HG03565 (cell line): ENCODE data around the gene TMEM167B.
A peak's percentile ranks its signal among the peaks of the same experiment; 100 is the strongest.
"Not testable (repeated sequence)": the region's sequence is repeated elsewhere in the genome, so short reads cannot be mapped to it uniquely, and the experiment has no call there.

Experiments
- ATAC-seq: cut with Tn5 transposase; IDR thresholded peaks from one replicate; pipeline ENCODE4 v1.9.1; 2021; ENCODE audit warnings: mild to moderate bottlenecking, moderate library complexity; ENCODE audit not compliant: unreplicated experiment

TMEM167B gene

DNA sequence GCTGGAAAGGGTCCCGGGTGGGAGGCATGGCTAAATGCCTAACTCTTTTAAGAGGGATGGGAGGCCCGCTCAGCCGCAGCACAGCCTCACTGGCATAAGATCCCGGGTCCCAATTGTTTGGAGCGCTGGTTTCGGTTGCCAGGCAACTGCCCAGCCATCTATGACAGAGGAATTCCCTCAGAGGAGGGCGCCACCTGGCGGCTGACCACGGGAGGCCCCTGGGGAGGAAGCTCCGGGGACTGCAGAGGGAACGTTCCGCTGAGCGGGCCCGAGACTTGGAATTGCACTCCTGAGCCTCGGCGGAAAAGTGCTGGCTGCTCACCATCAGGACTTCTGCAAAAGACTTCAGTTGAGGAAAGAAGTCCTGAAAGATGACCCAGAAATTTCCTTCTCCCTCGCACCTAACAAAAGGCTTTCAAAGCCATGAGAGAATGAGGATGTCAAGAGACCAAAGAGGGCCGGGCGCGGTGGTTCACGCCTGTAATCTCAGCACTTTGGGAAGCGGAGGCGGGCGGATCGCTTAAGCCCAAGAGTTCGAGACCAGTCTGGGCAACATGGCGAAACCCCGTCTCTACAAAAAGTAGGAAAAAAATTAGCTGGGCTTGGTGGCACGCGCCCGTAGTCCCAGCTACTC lies 22.2 kb downstream of the TMEM167B start:
- peak; percentile 64 for ATAC-seq

DNA sequence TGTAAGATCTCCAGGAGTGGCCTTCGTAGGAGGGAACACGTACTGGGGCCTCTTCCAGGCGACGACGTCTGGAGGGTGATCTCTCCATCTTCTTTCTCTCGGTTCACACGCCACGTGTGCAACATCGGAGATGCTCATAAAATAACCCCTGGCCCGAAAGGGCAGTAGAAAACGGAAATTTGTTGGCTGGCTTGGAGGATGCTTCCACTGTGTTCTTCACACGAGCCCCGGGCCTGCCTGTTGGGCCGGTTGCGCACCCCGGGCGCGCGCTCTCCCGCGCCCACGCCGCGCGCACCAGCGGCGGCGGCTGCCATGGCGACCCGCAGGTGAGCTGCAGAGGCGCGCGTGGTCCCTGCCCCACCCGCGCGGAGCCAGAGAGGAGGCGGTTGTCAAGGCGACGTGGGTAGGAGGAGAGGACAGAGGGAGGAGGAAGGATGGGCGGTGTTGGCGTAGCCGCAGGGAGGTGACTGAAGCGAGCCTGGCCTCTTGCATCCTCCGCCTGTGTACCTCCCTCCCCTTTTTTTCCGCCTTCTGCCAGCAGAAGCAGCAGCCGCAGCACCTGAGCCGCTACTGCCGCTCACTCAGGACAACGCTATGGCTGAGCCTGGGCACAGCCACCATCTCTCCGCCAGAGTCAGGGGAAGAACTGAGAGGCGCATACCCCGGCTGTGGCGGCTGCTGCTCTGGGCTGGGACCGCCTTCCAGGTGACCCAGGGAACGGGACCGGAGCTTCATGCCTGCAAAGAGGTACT lies 23.2 kb downstream of the TMEM167B start, which contains the start of gene ELAPOR1:
ELAPOR1 (plus strand) TSS at position 526 of the 752 bp plus-strand sequence; CDS start at position 595, 69 bp downstream.
- ATAC-seq, result peak; percentile 38

DNA sequence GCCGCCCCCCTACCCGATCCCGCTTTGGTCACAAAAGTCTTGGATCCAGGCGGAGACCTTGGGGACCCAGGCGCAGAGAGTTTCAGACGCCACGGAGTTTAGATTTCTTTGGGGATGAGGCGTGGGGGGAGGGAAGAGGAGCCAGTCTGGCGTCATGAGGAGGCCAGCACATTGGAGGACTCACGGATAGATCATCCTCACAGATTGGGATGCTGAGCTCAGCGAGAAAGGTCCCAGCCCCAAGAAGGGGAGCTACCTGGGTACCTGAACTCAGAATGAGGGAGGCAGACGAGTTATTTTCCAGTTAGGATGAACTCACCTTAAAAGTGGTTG lies 23.7 kb downstream of the TMEM167B start:
- ATAC-seq, result no peak

DNA sequence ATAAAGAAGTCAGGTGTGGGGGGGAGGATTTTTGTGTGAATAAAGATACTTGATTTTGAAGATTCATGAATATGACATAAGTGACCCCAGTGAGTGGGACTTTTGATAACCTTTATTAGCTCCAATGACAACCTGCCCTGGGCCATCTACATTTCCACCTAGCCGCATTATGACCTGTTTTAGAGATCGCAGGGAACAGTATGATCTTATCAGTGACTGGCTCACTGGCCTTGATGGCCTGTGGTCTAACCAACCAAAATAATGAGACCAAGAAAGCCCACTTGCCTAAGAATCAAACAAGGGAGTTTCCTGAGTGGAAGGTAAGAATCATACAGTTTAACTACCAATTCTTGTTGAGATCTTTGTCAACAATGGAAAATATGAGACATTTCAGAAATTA lies 25.1 kb downstream of the TMEM167B start:
- no peak for ATAC-seq

DNA sequence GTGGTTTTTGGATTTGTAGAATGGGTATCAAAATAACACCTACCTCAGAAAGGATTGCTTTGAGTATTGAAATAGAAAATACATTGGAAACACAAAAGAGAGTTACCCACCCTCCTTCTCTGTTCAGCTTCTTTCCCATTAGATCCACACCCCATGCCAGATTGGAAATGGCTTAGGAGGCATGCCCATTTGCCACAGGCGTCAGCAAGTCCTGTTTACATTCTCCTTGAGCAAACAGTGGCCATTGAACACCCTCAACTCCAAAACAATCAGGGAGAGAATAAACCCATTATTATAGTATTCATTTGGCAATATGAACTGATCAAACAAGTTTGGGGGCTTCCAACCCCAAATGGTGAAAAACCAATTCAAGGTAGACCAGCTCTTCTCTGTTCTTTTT lies 25.7 kb downstream of the TMEM167B start:
- ATAC-seq, result no peak

DNA sequence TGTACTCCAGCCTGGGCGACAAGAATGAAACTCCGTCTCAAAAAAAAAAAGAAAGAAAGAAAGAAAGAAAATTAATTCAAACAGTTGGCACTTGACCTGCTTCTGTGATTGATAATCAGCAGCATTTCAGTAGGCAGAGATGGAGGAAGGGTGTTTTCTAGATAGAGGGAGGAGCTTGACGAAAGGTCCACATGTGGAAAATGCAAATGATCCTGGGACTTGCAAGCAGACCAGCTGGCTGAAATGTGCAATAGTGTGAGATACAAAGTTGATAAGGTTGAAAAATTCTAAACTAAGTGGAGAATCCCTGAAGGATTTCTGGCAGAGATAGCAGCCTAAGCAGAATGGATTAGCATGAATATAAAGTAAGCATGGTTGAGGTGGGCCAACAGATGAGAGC lies 27.5 kb downstream of the TMEM167B start:
- no peak for ATAC-seq

DNA sequence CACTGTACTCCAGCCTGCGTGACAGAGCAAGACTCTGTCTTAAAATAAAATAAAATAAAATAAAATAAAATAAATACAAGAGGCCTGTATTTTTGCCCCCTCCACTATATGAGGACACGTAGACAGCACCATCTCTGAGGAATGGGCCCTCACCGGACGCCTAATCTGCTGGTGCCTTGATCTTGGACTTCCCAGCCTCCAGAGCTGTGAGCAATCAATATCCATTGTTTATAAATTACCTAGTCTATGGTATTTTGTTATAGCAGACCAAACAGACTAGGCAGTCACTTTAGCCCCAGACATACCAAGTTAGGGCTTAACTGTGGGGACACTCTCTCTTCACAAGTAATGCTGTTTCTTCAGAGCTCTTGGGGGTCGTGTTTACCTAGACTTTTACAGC lies 29.8 kb downstream of the TMEM167B start:
- ATAC-seq, result no peak

DNA sequence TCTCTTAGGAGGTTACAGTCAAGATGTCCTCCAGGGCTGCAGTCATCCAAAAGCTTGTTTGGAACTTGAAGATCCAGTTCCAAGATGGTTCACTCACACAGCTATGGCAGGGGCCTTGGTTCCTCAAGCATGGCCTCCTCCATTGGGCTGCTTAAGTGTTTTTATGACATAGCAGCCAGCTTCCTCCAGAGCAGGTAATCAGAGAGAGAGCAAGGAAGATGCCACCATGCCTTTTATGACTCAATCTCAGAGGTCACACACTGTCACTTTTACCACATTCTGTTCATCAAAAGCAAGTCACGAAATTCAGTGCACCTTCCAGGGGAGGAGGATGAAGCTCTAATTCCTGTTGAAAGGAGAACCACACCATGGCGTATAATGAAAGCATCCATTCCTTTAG lies 40.5 kb downstream of the TMEM167B start:
- ATAC-seq, result no peak

DNA sequence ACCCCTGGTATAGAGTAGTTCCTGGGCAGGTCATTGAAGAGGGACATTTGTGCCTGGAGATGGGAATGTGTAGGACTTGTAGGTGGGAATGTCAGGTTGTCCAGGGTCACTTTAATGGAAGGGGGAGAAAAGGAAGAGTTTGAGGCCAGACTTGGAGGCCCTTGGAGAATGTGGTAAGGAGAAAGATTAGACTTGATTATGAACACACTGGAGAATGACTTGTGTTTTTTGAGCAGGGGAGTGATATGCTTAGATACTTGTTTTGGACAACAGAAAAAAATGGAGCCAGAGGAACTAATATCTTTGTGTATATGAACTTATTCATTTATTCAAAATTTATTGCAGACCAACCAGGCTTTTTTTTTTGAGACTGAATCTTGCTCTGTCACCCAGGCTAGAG lies 41.2 kb downstream of the TMEM167B start:
- ATAC-seq, result no peak

DNA sequence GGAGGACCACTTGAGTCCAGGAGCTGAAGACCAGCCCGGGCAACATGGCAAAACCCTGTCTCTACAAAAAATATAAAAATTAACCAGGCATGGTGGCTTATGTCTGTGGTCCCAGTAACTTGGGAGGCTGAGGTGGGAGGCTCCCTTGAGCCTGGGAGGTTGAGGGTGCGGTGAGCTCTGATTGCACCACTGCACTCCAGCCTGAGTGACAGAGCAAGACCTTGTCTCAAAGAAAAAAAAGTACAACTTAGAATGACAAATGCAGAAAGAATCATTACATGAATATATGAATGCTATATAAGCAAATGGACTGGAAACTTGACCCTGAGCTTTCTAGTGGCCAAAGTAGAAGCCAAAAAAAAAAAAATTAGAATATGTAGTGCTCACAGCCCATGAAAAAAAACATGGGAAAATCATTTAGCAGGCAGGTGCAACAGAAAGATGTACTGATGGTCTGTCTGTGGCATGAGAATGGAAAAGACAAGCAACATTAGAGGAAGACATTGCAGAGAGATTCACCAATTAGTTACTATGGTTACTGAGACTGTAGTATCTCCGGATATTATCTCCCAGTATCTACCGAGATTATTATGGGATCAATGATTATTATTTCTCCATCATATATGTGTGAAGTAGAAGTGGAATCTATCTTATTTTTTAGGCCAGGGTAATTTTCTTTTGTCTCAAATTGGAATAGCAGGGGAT lies 42.6 kb downstream of the TMEM167B start:
- no peak for ATAC-seq

DNA sequence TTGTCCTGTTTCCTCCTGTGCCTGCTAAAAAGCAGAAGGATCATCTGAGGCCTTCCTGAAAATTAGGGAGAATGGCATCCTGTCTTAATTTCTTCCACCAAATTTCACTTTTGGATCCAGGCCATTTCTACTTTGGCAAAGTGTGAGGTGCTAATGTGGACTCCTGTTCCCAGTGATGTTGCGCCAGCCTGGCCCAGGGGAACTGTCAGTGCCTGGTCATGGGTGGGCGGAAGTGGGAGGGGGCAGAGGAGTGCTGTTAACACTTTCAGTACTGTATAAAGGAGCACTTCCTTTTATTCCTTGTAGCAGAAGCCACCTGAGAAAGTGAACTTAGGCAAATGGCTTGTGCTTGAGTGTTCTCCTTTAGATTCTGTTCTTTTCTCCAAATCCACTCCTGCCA lies 43.3 kb downstream of the TMEM167B start:
- no peak for ATAC-seq

DNA sequence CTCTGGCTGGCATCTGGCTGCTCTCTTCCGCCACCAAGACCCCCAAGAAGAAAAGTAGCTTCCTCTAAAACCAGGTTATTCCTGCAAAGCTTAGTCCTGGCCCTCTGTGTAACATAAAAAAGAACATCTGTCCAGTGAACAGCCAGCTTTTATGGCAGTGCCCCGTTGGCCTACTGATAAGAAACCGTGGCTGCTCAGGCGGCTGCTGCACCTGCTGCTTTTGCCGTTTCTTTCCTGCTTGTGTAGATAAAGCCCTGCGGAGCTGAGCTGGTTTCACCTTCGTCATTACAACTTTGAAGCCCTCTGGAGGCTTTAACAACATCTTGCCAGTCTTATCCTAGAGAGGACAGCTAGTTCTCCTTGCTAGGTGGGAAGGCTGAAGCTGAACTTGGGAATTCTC lies 43.9 kb downstream of the TMEM167B start:
- ATAC-seq, result no peak

DNA sequence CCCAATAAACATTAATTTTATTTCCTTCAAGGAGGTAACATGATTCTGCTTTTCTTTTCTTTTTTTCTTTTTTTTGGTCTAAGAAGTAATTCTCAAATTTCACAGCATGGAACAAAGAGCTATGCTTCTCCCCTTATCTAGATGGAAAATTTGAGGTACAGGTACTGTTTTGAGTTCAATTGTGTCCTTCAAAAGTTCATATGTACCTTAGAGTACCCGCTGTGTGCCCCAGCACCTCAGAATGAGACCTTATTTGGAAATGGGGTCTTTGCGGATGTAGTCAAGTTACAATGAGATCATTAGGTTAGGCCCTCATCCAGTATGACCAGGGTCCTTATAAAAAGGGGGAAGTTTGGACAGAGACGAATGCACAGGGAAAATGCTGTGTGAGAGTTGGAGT lies 45.4 kb downstream of the TMEM167B start:
- ATAC-seq, result no peak

DNA sequence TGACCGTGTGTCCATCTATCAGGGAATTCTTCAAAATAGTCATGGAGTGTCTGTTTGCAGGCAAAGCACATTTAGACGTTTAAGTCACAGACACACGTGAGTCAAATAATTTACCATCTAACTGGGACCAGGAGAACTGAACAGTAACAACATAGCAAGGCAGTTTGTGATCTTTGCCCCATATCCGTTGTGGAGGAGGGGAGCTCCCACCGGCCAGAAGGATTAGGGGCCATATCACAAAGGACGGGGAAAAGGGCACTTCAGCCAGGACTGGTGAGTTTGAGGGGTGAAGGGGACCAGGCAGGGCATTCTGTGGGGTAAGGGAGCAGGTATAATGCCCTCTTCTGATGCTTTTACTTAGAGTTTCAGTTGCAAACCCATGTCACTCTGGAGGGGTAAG lies 46.2 kb downstream of the TMEM167B start:
- no peak for ATAC-seq

DNA sequence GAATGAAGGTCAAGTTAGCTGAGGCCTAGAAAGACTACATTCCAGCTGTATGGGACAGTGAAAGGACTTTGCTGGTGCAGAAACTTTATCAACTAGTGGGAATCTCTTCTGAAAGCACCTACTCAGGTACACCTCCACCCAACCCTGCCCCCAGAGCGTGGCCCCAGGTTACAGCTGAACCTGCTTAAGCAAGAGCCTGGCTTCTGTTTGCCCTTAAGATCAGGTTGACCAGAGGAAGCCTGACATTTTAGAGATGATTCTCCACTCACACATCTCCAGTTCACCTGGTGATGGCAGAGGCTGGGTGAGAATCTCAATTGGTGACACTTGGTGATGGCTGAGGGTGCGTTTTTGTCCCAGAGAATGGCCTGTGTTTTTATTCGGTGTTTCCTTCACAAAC lies 47.4 kb downstream of the TMEM167B start:
- ATAC-seq, result no peak

DNA sequence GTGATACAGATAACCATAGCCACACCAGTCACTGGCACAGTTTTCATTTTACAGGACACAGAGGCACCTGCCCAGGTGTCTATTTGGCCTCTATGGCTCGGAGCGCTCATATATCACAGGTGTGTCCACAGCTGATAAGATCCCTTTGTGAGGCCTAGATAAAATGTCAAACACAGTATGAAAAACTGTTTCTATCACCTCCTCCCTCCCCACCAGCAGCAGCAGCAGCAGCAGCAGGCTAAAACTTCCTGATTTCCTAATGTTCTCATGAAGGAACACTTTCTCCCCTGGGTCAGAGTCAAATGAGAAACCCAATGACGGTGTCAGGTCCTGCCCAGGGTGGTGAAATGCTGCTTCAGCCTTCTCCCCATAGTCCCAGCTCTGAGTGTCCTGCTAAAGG lies 47.8 kb downstream of the TMEM167B start:
- no peak for ATAC-seq

DNA sequence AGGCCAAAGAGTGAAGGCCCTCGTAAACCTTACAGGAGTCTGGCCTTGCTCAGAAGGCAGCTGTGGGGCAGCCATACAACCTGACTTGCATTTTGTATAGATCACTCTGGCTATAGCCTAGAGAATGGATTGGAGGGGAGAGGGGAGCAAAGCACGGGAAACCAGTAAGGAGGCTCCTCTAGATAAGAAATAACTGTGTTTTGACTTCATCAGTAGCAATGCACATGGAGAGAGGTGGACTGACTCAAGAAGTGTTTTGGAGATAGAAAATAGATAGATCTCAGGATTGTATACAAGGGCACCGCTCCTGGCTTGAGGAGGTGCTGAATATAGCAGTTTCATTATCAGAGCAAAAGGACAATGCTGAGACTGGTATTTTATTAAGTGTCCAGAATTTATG lies 49.8 kb downstream of the TMEM167B start:
- ATAC-seq, result no peak

DNA sequence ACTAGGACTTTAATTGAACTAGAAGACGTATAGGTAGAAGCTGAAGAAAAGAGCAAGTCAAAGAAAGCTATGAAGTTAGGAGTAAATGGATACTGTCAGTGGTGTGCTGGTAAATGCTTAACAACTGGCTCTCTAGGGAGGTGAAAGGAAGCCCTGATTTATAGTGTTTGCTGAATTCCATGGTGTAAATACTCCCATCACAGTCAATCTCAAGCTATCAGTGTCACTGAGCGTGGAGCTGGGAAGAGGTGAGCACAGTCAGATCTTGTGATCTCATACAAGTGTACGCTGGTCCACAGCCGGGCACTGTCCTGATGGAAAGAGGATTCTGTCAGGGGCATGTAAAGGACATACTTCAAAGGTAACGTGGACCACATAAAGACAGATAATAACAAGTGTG lies 51.7 kb downstream of the TMEM167B start:
- no peak for ATAC-seq

DNA sequence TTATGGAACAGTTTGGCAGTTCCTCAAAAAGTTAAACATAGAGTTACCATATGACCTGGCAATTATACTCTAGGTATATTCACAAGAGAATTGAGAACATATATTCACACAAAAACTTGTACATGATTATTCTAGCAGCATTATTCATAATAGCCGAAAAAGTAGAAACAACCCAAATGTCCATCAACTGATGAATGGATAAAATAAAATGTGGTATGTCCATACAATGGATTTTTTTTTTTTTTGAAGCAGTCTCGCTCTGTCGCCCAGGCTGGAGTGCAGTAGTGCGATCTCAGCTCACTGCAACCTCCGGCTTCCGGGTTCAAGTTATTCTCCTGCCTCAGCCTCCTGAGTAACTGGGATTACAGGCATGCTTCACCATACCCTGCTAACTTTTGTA lies 52.2 kb downstream of the TMEM167B start:
- ATAC-seq, result not testable (repeated sequence)
